HG03039 (cell line): Measurements from ENCODE around the gene GART.
"Not testable (repeated sequence)": the region's sequence is repeated elsewhere in the genome, so short reads cannot be mapped to it uniquely, and the experiment has no call there.

Experiments used
- ATAC-seq: cut with Tn5 transposase; IDR thresholded peaks from one replicate; pipeline ENCODE4 v1.9.1; 2021; ENCODE audit warnings: mild to moderate bottlenecking, moderate library complexity; ENCODE audit not compliant: unreplicated experiment

The GART gene

GRCh38 chr21:33473344-33473743 lies 68.6 kb downstream of the GART start:
- no peak for ATAC-seq

GRCh38 chr21:33470701-33471100 lies 71.2 kb downstream of the GART start:
- no peak for ATAC-seq

GRCh38 chr21:33469183-33469582 lies 72.7 kb downstream of the GART start:
- not testable (repeated sequence) for ATAC-seq

GRCh38 chr21:33461538-33462250 lies 80.2 kb downstream of the GART start:
- no peak for ATAC-seq

GRCh38 chr21:33458861-33459260 lies 83.1 kb downstream of the GART start:
- no peak for ATAC-seq

- no peak for ATAC-seq
Measured at GRCh38 chr21:33455686-33456446, 86.1 kb downstream of the GART start.
